IgD-negative memory B cell (primary cell): ENCODE data around the gene RNF126. TPM values are rescaled to one million over a fixed set of nuclear protein-coding genes. Genes with fewer than 3 reads are reported as not detected.
"Not testable (repeated sequence)": the region's sequence is repeated elsewhere in the genome, so short reads cannot be mapped to it uniquely, and the experiment has no call there.

Source experiments
- H3K27ac Mint-ChIP-seq, 3 donors: one replicate each; pipeline ENCODE4 v1.8.0; 2020 to 2022; ENCODE audit warnings: mild to moderate bottlenecking in 3 of 3, mixed read lengths in 3 of 3, moderate library complexity in 1 of 3
- H3K27me3 Mint-ChIP-seq: one replicate; pipeline ENCODE4 v1.8.0; 2021; ENCODE audit warnings: mixed read lengths
- H3K36me3 Mint-ChIP-seq: one replicate; pipeline ENCODE4 v1.8.0; 2020; ENCODE audit warnings: mild to moderate bottlenecking, mixed read lengths
- H3K4me1 Mint-ChIP-seq, 3 donors: one replicate each; pipeline ENCODE4 v1.8.0; 2020 to 2022; ENCODE audit warnings: mixed read lengths in 3 of 3, mild to moderate bottlenecking in 1 of 3
- H3K4me3 Mint-ChIP-seq, 4 donors: one replicate each; pipeline ENCODE4 v1.8.0; 2020 to 2022; ENCODE audit warnings: mild to moderate bottlenecking in 4 of 4, mixed read lengths in 4 of 4, moderate library complexity in 3 of 4
- H3K9me3 Mint-ChIP-seq, 3 donors: one replicate each; pipeline ENCODE4 v1.8.0; 2020 to 2021; ENCODE audit warnings: mixed read lengths in 3 of 3, mild to moderate bottlenecking in 1 of 3
- polyA plus RNA-seq: library from polyadenylated mRNA; unstranded; fragments of 300-500 nt; fragmentation: Illumina TruSeq; gene quantifications from one replicate; pipeline ENCODE4 v1.2.3, GENCODE V29; 2021

Gene RNF126
- polyA plus RNA-seq, 1 donor from 2014 or later = 108 TPM

DNA sequence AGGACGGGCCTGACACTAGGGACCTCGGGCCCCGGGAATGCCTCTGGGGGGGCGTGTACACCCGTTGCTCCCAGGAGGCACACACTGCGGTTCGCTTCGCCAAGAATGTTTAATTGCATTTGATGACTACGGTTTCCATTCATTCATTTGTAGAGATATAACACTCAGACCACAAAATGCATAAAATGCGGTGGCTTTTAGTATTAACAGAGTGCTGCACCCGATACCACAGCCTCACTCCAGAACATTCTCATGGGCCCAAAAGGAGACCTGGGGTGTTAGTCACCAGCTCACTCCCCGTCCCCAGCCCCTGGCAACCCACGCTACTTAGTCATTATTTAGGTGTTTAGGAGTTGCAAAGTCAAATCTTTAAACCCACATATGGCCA is 51.5 kb downstream of the RNF126 start:
- H3K27ac Mint-ChIP-seq = peak overlapping the region in 2 of 3 donors; percentile 84 to 90
- peak overlapping the region; percentile 47 to 93 (median 73) for H3K4me3 Mint-ChIP-seq
- H3K9me3 Mint-ChIP-seq = no peaks in the 10 kb centered on the region
- peaks cover 10 to 13% (median 13%) of the 10 kb centered on the region in 3 donors for H3K4me1 Mint-ChIP-seq
- no peaks in the 10 kb centered on the region for H3K36me3 Mint-ChIP-seq
- peaks cover 9% of the 10 kb centered on the region for H3K27me3 Mint-ChIP-seq

DNA sequence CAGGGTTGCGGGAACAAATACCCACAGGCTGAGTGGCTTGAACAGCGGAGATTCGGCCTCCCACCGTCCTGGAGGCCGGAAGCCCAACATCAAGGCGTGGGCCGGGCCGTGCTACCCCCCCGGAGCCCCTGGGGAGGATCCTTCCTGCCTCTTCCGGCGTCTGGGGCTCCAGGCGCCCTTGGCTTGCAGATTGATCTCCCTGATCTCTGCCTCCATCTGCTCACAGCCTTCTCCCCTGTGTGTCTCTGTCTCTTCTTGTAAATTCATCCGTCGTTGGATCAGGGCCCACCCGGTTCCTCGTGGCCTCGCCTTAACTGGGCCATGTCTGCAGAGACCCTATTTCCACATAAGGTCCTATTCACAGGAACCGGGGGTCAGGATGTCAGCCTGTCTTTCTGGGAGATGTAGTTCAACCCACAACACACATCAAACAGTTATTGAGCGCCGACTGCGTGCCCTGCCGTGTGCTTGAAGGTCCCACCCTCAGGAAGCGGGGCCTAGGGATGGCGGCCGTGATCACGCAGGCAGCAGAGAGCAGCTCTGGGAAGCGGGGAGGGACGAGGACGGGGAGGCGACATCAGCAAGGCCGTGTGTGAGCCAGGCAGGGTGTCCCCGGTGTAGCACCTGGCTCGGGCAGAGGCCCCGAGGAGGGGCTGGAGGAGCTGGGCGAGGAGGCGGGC is 52.1 kb downstream of the RNF126 start:
- Mint-ChIP-seq H3K4me1 (peaks cover 10 to 13% (median 13%) of the 10 kb centered on the region in 3 donors), H3K9me3 (no peaks in the 10 kb centered on the region), H3K36me3 (no peaks in the 10 kb centered on the region), H3K4me3 (peak overlapping the region; percentile 65 to 94 (median 87)), H3K27ac (peak overlapping the region in 2 of 3 donors; percentile 84 to 90), H3K27me3 (peaks cover 9% of the 10 kb centered on the region)

DNA sequence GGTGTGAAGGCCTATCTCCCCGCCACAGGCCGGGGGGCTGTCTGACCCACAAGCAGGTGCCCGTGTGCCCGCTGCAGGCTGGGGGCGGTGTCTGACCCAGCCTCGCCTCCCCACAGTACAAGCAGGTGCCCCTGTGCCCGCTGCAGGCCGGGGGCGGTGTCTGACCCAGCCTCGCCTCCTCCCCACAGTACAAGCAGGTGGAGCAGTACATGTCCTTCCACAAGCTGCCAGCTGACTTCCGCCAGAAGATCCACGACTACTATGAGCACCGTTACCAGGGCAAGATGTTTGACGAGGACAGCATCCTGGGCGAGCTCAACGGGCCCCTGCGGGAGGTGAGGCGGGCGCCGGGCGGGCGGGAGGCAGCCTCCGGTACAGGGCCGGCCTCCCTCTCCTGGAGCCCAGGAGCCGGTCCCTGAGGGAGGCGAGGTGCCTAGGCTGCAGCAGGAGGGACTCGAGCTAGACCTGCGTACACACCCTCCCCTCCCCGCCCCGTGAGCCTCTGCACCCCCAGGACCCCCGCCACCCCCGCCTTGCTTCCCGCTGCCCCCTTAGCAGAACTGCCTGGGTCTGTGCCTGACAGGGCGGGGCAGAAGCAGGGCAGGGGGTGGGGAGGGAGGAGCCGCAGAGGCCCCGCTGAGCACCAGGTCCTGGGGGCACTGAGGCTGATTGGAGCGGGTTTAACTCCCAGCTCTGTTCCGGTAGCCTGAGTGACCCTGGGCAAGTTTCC is 52.8 kb downstream of the RNF126 start:
- Mint-ChIP-seq H3K4me1 (peaks cover 5 to 10% (median 10%) of the 10 kb centered on the region in 3 donors), H3K36me3 (no peaks in the 10 kb centered on the region), H3K9me3 (no peaks in the 10 kb centered on the region), H3K27ac (peak overlapping the region in 2 of 3 donors; percentile 84 to 90), H3K27me3 (peaks cover 4% of the 10 kb centered on the region), H3K4me3 (peak overlapping the region; percentile 65 to 94 (median 87))

DNA sequence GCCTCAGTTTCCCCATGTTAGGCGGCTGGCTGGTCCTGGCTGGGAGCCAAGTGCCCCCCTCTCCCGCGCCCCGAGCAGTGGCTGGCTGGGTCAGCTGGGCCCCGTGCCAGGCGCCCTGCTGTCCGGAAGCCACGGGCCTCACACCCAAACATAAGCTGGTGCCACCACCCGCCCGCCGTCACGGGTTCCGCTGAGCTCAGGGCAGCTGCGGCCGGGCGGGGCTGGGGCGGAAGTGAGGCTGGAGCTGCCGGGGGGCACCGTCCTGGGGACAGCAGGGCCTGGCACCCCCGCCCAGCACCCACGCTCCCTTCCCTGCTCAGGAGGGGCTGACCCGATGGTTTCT is 54.0 kb downstream of the RNF126 start:
- no peak overlapping the region for H3K4me3 Mint-ChIP-seq
- H3K36me3 Mint-ChIP-seq = no peaks in the 10 kb centered on the region
- H3K27me3 Mint-ChIP-seq = peaks cover 2% of the 10 kb centered on the region
- H3K4me1 Mint-ChIP-seq = peaks cover 5 to 10% (median 9%) of the 10 kb centered on the region in 3 donors
- no peaks in the 10 kb centered on the region for H3K9me3 Mint-ChIP-seq
- no peak overlapping the region for H3K27ac Mint-ChIP-seq

DNA sequence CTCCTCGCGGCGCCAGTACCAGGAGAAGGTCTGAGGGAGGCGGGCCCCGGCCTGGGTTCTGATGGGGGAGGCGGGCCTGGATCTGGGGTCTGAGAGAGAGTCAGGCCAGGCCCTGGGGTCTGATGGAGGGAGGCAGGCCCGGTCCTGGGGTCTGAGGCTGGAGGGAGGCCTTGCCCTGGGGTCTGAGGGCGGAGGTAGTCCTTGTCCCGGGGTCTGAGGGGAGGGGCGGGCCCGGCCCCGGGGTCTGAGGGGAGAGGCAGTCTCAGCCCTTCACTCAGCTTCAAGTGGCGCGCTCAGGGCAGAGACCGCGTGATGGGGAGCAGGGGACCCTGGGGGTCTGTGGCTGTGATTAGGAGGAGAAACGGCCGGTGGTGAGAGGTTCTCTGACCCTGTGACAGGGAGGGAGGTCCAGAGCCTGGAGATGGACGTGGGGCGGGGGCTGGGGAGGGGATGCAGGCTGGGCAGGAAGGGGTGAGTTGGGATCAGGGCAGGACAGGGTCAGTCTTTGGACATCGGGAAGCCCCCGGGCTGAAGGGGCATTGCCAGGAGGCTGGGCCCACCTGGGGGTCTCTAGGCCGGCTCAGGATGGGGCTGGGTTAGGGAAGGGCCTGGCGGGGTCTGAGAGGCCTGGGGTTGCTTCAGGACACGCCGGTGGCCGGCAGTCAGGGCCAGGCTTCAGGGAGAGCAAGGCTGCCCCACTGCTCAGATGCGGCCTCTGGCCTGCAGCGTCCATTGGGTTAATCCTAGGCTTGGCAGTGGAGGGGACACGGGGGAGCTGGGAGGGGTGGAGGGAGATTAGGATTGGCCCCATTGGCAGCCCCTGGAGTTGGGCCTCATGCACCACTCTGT is 54.6 kb downstream of the RNF126 start:
- Mint-ChIP-seq H3K4me1 (peaks cover 5 to 10% (median 9%) of the 10 kb centered on the region in 3 donors), H3K4me3 (no peak overlapping the region), H3K36me3 (no peaks in the 10 kb centered on the region), H3K27me3 (peaks cover 2% of the 10 kb centered on the region), H3K9me3 (no peaks in the 10 kb centered on the region), H3K27ac (no peak overlapping the region)

DNA sequence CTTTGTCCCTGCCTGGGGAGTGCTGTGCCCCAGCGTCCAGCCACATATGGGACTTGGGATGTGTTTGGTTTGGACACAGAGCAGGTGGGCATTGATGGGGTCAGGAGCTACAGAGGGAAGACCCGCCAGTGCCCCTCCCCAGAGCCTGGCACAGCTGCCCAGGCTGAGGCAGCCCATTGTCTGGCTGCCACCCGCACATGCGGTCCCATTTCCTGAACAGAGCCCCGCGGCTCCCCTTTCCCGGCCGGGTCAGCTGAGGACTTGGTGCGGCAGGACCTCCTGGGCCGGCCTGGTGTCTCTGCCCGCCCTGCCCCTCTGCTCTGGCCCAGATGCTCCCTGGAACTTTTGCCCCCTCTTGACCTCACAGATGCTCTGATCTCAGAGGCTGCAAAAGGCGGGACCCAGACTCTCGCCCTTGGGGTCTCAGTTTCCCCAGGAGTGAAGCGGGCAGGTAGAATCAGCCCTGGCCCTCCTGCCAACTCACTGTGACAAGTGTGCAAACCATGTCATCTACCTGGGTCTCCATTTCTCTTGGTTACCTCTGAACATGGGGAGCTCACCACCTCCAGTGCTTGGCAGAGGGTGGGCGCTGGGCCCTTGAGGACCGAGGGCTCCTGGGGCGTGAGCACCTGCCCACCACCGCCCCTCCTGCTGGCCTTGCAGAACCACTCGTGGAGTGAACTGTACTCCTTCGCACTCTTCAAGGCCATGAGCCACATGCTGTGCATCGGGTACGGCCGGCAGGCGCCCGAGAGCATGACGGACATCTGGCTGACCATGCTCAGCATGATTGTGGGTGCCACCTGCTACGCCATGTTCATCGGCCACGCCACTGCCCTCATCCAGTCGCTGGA is 55.5 kb downstream of the RNF126 start:
- Mint-ChIP-seq H3K9me3 (peaks cover 0 to under 1% (median 0%) of the 10 kb centered on the region in 3 donors), H3K4me1 (peaks cover 5 to 10% (median 9%) of the 10 kb centered on the region in 3 donors), H3K27me3 (peaks cover 2% of the 10 kb centered on the region), H3K36me3 (no peaks in the 10 kb centered on the region), H3K4me3 (no peak overlapping the region), H3K27ac (no peak overlapping the region)

DNA sequence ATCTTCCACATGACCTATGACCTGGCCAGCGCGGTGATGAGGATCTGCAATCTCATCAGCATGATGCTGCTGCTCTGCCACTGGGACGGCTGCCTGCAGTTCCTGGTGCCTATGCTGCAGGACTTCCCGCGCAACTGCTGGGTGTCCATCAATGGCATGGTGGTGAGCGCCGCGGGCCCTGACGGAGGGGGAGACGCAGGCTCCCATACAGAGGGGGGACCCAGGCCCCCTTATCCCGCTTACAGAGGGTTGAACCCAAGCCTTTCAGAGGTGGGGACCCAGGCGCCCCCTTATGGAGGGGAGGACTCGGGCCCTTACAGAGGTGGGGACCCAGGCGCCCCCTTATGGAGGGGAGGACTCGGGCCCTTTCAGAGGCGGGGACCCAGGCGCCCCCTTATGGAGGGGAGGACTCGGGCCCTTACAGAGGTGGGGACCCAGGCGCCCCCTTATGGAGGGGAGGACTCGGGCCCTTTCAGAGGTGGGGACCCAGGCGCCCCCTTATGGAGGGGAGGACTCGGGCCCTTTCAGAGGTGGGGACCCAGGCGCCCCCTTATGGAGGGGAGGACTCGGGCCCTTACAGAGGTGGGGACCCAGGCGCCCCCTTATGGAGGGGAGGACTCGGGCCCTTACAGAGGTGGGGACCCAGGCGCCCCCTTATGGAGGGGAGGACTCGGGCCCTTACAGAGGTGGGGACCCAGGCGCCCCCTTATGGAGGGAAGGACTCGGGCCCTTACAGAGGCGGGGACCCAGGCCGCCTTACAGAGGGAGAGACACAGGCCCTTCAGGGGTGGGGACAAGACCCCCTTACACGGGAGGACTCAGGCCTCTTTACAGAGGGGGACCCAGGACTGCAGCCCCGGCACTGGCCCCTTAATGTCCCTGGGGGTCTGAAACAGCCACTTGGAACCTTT is 57.7 kb downstream of the RNF126 start:
- peak overlapping the region in 1 of 4 donors; percentile 77 for H3K4me3 Mint-ChIP-seq
- H3K36me3 Mint-ChIP-seq, H3K27me3 Mint-ChIP-seq, H3K4me1 Mint-ChIP-seq, H3K27ac Mint-ChIP-seq, H3K9me3 Mint-ChIP-seq: not testable (repeated sequence)

DNA sequence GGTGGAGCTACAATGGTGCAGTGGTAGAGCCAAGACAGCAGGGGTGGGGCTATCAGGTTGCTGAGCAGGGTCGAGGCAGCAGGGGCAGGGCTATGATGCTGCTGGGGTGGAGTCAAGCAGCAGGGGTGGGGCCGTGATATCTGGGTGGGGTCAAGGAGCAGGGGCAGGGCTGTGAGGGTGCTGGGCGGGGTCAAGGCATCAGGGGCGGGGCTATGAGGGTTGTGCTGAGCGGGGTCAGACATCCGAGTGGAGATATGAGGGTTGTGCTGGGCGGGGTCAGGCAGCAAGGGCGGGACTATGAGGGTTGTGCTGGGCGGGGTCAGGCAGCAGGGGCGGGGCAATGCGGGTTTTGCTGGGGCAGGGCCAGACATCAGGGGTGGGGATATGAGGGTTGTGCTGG is 58.7 kb downstream of the RNF126 start:
- Mint-ChIP-seq H3K4me1 (no peaks in the 10 kb centered on the region), H3K9me3 (peaks cover 0 to 2% (median 0%) of the 10 kb centered on the region in 3 donors), H3K4me3 (no peak overlapping the region), H3K36me3 (no peaks in the 10 kb centered on the region), H3K27ac (no peak overlapping the region), H3K27me3 (peaks cover 2% of the 10 kb centered on the region)

DNA sequence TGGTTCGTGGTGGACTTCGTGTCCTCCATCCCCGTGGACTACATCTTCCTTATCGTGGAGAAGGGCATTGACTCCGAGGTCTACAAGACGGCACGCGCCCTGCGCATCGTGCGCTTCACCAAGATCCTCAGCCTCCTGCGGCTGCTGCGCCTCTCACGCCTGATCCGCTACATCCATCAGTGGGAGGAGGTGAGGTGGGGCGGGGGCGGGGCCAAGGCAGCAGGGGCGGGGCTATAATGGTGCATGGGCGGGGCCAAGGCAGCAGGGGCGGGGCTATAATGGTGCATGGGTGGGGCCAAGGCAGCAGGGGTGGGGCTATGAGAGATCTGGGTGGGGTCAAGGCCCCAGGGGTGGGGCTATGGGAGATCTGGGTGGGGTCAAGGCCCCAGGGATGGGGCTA is 59.2 kb downstream of the RNF126 start:
- not testable (repeated sequence) for H3K27me3 Mint-ChIP-seq, H3K4me1 Mint-ChIP-seq, H3K36me3 Mint-ChIP-seq, H3K9me3 Mint-ChIP-seq, H3K4me3 Mint-ChIP-seq
- H3K27ac Mint-ChIP-seq = peak overlapping the region in 1 of 3 donors; percentile 71

DNA sequence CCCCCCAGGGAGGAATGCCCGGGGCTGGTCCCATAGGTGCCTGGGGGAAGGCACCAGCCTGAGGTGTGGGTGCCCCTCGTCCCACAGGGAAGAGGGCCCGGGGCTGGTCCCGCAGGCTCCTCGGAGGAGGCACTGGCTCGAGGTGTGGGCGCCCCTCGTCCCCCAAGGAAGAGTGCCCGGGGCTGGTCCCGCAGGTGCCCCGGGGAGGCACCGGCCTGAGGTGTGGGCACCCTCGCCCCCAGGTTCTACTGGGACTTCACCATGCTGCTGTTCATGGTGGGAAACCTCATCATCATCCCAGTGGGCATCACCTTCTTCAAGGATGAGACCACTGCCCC is 59.7 kb downstream of the RNF126 start:
- not testable (repeated sequence) for H3K4me3 Mint-ChIP-seq, H3K4me1 Mint-ChIP-seq, H3K9me3 Mint-ChIP-seq, H3K27me3 Mint-ChIP-seq, H3K36me3 Mint-ChIP-seq
- peak overlapping the region in 1 of 3 donors; percentile 71 for H3K27ac Mint-ChIP-seq

DNA sequence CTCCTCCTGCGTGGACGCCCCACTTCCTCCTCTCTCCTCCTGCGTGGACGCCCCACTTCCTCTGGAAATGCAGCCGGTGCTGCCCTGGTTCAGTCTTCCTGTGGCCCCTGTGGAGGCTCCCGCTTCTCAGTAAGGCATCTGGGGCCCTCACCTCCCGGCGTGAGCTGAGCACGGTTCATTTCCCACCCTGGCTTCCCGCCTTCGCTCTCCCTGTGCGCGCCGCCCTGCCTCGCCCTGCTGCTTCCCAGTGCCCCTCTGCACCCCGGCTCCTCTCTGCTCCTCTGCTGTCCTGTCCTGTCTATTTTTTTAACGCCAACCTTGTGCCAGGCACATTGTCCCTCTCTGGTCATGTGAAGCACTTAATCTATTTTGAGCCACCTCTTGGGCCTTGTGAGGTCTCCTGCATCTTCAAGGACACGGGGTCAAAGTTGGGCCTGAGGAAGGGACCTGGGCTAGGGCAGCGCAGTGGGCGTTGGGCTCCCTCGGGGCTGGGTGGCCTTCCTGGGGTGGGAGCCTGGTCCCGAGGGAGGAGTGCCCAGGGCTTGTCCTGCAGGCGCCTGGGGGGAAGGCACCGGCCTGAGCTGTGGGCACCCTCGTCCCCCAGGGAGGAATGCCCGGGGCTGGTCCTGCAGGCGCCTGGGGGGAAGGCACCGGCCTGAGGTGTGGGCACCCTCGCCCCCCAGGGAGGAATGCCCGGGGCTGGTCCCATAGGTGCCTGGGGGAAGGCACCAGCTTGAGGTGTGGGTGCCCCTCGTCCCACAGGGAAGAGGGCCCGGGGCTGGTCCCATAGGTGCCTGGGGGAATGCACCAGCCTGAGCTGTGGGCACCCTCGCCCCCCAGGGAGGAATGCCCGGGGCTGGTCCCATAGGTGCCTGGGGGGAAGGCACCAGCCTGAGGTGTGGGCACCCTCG is 60.4 kb downstream of the RNF126 start:
- no peak overlapping the region for H3K4me3 Mint-ChIP-seq
- peaks cover 2% of the 10 kb centered on the region for H3K27me3 Mint-ChIP-seq
- H3K9me3 Mint-ChIP-seq = peaks cover 0 to 2% (median 0%) of the 10 kb centered on the region in 3 donors
- H3K4me1 Mint-ChIP-seq = no peaks in the 10 kb centered on the region
- no peaks in the 10 kb centered on the region for H3K36me3 Mint-ChIP-seq
- H3K27ac Mint-ChIP-seq = no peak overlapping the region

DNA sequence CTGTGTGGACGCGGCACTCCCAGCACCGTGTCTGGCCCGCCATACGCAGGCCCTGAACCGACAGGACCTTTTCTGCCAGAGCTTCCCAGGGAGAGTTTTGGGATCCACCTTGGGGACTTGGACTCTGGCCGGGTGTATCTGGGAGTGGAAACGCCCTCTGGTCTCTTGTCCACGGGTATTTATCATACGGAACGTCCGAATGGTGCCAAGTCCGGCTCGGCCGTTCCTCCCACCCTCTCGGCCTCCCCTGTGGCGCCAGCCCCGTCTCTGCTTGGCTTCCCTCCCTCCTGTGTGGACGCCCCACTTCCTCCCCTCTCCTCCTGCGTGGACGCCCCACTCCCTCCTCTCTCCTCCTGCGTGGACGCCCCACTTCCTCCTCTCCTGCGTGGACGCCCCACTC is 61.2 kb downstream of the RNF126 start:
- peak overlapping the region in 1 of 3 donors; percentile 91 for H3K27ac Mint-ChIP-seq
- H3K4me1 Mint-ChIP-seq = no peaks in the 10 kb centered on the region
- peaks cover 2% of the 10 kb centered on the region for H3K27me3 Mint-ChIP-seq
- no peaks in the 10 kb centered on the region for H3K36me3 Mint-ChIP-seq
- no peak overlapping the region for H3K4me3 Mint-ChIP-seq
- peaks cover 0 to 2% (median 0%) of the 10 kb centered on the region in 3 donors for H3K9me3 Mint-ChIP-seq

DNA sequence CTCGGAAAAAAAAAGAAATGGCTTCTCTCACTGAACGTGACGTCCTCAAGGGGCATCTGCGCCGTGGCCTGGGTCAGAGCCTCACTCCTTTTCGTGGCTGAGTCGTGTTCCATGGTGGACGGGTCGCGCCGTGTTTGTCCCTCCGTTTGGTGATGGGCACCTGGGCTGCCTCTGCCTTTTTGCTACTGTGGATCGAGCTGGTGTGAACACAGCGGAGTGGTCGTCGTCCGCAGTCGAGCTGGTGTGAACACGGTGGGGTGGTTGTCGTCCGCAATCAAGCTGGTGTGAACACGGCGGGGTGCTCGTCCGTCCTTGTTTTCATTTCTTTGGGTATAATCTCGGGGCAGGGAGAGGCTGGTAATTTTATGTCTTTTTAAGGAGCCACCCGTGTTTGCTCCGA is 61.7 kb downstream of the RNF126 start:
- Mint-ChIP-seq H3K36me3 (no peaks in the 10 kb centered on the region), H3K4me3 (no peak overlapping the region), H3K4me1 (no peaks in the 10 kb centered on the region), H3K9me3 (peaks cover 0 to 2% (median 0%) of the 10 kb centered on the region in 3 donors), H3K27ac (peak overlapping the region in 1 of 3 donors; percentile 91), H3K27me3 (peaks cover 2% of the 10 kb centered on the region)
